Measurements from ENCODE around the gene TAP2.

TAP2 gene

DNA sequence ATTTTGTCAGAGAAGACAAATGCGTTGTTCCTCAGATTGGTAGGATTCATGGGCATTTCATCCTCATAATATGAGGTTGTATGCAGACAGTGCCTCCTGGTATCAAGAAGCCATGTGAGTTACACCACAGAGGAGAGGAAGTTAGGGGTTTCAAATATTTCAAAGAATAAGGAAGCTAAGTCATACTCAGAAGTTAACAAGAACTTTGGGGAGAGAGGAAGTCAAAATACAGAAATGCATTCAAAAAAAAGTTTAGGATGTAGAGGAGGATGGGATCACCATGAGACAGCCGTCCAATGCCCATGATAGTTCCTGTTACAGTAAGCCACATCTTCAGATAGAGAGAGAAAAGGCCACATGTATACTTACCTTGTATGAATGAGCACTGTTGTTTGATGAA is 44.0 kb downstream of the TAP2 start:
- DNase-seq (ENCODE audit: low read depth in 3 of 3, low spot score in 1 of 3), result no peak

DNA sequence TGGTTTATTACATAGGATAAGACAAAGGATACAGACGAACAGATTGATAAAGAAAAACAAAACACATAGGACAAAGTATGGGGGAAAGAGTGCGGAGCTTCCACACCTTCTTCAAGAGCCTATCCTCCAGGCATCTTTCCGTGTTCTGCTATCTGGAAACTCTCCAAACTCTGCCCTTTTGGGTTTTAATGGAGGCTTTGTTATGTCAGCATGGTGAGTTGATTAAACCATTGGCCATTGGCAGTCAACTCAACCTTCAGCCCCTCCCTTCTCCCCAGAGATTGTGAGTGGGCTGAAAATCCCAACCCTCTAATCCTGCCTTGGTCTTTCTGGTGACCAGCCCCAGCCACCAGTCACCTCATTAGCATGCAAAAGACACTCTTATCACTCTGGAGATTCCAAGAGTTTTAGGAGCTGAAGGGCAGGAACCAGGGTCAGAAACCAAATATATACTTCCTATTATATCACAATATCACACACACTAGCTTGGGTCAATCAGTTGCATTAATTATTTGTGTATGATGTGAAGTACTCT is 45.6 kb downstream of the TAP2 start:
- no peak for DNase-seq (ENCODE audit: low read depth in 3 of 3, low spot score in 1 of 3)

DNA sequence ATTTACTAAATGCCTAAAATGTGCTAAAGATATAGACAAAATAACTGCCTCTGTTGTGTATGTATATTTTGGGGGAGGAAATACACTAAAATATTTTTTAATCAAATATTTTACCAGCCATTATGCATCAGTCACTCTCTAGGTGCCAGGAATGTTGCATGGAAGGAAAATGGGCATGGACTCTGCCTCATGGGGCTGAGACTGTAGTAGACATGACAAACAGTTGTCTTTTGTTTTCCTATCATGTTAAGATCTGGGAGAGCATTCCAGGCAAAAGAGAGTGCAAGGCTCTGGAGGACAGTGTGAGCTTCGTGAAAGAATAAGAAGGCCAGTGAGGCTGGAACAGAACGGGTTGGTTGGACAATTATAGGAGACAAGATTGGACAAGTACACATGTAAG is 48.2 kb downstream of the TAP2 start:
- no peak for DNase-seq (ENCODE audit: low read depth in 3 of 3, low spot score in 1 of 3)

Data from stimulated activated CD4-positive, alpha-beta T cell treated with anti-CD3 and anti-CD28 coated beads, TNF-alpha, amount 100 ng/mL, for 1 hour (primary cell).